HL-60 (cell line): ENCODE data around the gene PRR11.

Experiments used
- GABPA ChIP-seq: IDR thresholded peaks from 2 replicates; pipeline ENCODE4 v1.6.1; 2012; ENCODE audit warnings: low read depth
- POLR2AphosphoS5 ChIP-seq: IDR thresholded peaks from 2 replicates; pipeline ENCODE4 v1.6.1; 2012; ENCODE audit warnings: low read depth
- TF ChIP-seq, protein P1 (sequence below): IDR thresholded peaks from one replicate; pipeline ENCODE4 v1.5.1; 2011; ENCODE audit warnings: low read length, control low read depth, inconsistent platforms; ENCODE audit not compliant: insufficient read depth

DNA sequence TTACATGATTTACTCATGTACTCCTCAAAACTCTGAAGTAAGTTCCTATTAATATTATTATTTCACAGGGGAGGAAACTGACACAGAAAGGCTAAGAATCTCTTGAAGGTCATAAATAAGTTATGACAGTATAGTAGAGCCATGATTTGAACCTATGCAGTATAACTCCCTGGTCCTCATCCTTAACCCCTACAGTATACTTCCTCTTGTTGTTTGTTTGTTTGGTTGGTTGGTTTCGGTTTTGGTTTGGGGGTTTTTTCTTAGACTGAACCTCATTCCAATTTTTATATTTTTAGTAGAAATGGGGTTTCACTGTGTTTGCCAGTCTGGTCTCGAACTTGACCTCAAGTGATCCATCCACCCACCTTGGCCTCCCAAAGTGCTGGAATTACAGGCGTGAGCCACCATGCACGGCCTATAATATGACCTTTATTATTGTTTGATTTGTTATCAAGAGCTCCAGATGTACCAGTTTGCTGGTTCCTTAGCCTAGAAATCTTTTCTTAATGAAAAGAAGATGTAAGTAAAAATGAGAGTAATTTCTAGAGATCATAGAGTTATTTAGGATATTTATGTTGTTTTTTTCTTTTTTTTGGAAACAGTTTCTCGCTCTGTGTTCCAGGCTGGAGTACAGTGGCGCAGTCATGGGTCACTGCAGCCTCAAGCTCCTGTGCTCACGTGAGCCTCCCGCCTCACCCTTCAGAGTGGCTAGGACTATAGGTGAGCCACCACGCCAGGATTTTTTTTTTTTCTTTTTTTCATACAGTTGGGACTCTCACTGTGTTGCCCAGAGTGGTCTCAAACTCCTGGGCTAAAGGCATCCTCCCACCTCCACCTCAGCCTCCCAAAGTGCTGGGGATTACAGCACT, 4.8 kb downstream of the PRR11 start:
- TF ChIP-seq, protein P1, sequence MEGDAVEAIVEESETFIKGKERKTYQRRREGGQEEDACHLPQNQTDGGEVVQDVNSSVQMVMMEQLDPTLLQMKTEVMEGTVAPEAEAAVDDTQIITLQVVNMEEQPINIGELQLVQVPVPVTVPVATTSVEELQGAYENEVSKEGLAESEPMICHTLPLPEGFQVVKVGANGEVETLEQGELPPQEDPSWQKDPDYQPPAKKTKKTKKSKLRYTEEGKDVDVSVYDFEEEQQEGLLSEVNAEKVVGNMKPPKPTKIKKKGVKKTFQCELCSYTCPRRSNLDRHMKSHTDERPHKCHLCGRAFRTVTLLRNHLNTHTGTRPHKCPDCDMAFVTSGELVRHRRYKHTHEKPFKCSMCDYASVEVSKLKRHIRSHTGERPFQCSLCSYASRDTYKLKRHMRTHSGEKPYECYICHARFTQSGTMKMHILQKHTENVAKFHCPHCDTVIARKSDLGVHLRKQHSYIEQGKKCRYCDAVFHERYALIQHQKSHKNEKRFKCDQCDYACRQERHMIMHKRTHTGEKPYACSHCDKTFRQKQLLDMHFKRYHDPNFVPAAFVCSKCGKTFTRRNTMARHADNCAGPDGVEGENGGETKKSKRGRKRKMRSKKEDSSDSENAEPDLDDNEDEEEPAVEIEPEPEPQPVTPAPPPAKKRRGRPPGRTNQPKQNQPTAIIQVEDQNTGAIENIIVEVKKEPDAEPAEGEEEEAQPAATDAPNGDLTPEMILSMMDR: no peak
- TF ChIP-seq GABPA (no peak), POLR2AphosphoS5 (no peak)
